WTC11 (cell line): ENCODE data around the gene SLC25A19. TPM values are rescaled to one million over a fixed set of nuclear protein-coding genes. Genes with fewer than 3 reads are reported as not detected.

Experiments used
- EMX1 ChIP-seq: fragments of 250-450 bp; sonication (Bioruptor Pico); IDR thresholded peaks from 2 replicates; pipeline ENCODE4 v1.8.0; 2021; ENCODE audit warnings: mild to moderate bottlenecking
- FOXJ3 ChIP-seq: sonication (generic); formaldehyde crosslinking; IDR thresholded peaks from 2 replicates; pipeline ENCODE4 v1.9.0; 2021; ENCODE audit warnings: missing genetic modification reagents, mild to moderate bottlenecking, borderline replicate concordance
- NFYB ChIP-seq: sonication (generic); formaldehyde crosslinking; conservative IDR thresholded peaks from 2 replicates; pipeline ENCODE4 v1.8.0; 2022; ENCODE audit warnings: low read depth, missing genetic modification reagents
- NR1H2 ChIP-seq: sonication (generic); formaldehyde crosslinking; IDR thresholded peaks from 2 replicates; pipeline ENCODE4 v1.9.0; 2021; ENCODE audit warnings: mild to moderate bottlenecking, moderate library complexity, missing genetic modification reagents
- OVOL2 ChIP-seq: fragments of 250-450 bp; sonication (Bioruptor Pico); IDR thresholded peaks from 2 replicates; pipeline ENCODE4 v1.9.0; 2021; ENCODE audit warnings: mild to moderate bottlenecking, borderline replicate concordance
- SMAD4 ChIP-seq: sonication (generic); formaldehyde crosslinking; IDR thresholded peaks from 2 replicates; pipeline ENCODE4 v1.8.0; 2022; ENCODE audit warnings: mild to moderate bottlenecking, missing genetic modification reagents
- TEAD1 ChIP-seq: sonication (generic); formaldehyde crosslinking; IDR thresholded peaks from 2 replicates; pipeline ENCODE4 v1.8.0; 2022; ENCODE audit warnings: mild to moderate bottlenecking, missing genetic modification reagents
- TEAD4 ChIP-seq: sonication (generic); formaldehyde crosslinking; IDR thresholded peaks from 2 replicates; pipeline ENCODE4 v1.8.0; 2022; ENCODE audit warnings: mild to moderate bottlenecking, missing genetic modification reagents
- ZBTB21 ChIP-seq: sonication (generic); formaldehyde crosslinking; IDR thresholded peaks from 2 replicates; pipeline ENCODE4 v1.8.1; 2023; ENCODE audit warnings: mild to moderate bottlenecking, missing genetic modification reagents, borderline replicate concordance
- ZNF263 ChIP-seq: sonication (generic); formaldehyde crosslinking; IDR thresholded peaks from 2 replicates; pipeline ENCODE4 v1.8.1; 2022; ENCODE audit warnings: low read depth, mild to moderate bottlenecking, moderate library complexity, missing genetic modification reagents
- ZNF317 ChIP-seq: sonication (generic); formaldehyde crosslinking; IDR thresholded peaks from 2 replicates; pipeline ENCODE4 v1.8.1; 2023; ENCODE audit warnings: low read depth, mild to moderate bottlenecking, moderate library complexity, missing genetic modification reagents, borderline replicate concordance
- ZNF416 ChIP-seq: fragments of 250-450 bp; sonication (Bioruptor Pico); IDR thresholded peaks from 2 replicates; pipeline ENCODE4 v1.9.0; 2021; ENCODE audit warnings: mild to moderate bottlenecking, inconsistent platforms
- total RNA-seq: library from RNA; stranded (reverse); gene quantifications from 3 replicates; pipeline ENCODE4 v1.2.3, GENCODE V29; 2021
- TF ChIP-seq, protein P1 (sequence below): fragments of 250-450 bp; sonication (Bioruptor Pico); IDR thresholded peaks from 2 replicates; pipeline ENCODE4 v1.8.0; 2021; ENCODE audit warnings: mild to moderate bottlenecking
- TF ChIP-seq, protein P2 (sequence below): sonication (generic); formaldehyde crosslinking; IDR thresholded peaks from 2 replicates; pipeline ENCODE4 v1.8.0; 2023; ENCODE audit warnings: missing genetic modification reagents, mild to moderate bottlenecking, borderline replicate concordance
- TF ChIP-seq, protein P3 (sequence below): sonication (generic); formaldehyde crosslinking; IDR thresholded peaks from 2 replicates; pipeline ENCODE4 v1.8.1; 2023; ENCODE audit warnings: mild to moderate bottlenecking, missing genetic modification reagents
- TF ChIP-seq, protein P4 (sequence below): sonication (generic); formaldehyde crosslinking; IDR thresholded peaks from 2 replicates; pipeline ENCODE4 v1.8.1; 2022; ENCODE audit warnings: low read depth, mild to moderate bottlenecking, moderate library complexity, missing genetic modification reagents, borderline replicate concordance
- TF ChIP-seq, protein P5 (sequence below): sonication (generic); formaldehyde crosslinking; IDR thresholded peaks from 2 replicates; pipeline ENCODE4 v1.8.1; 2023; ENCODE audit warnings: mild to moderate bottlenecking, missing genetic modification reagents, borderline replicate concordance
- TF ChIP-seq, protein P6 (sequence below): sonication (generic); formaldehyde crosslinking; IDR thresholded peaks from 2 replicates; pipeline ENCODE4 v1.8.1; 2023; ENCODE audit warnings: mild to moderate bottlenecking, moderate library complexity, missing genetic modification reagents
- TF ChIP-seq, protein P7 (sequence below): sonication (generic); formaldehyde crosslinking; IDR thresholded peaks from 2 replicates; pipeline ENCODE4 v1.8.1; 2023; ENCODE audit warnings: mild to moderate bottlenecking, missing genetic modification reagents, moderate library complexity
- TF ChIP-seq, protein P8 (sequence below): sonication (generic); formaldehyde crosslinking; IDR thresholded peaks from 2 replicates; pipeline ENCODE4 v1.8.0; 2023; ENCODE audit warnings: missing genetic modification reagents
- TF ChIP-seq, protein P9 (sequence below): sonication (generic); formaldehyde crosslinking; IDR thresholded peaks from 2 replicates; pipeline ENCODE4 v1.8.0; 2022; ENCODE audit warnings: mild to moderate bottlenecking, missing genetic modification reagents

SLC25A19 gene
- total RNA-seq, 1 experiment from 2014 or later: 27.7 TPM

DNA sequence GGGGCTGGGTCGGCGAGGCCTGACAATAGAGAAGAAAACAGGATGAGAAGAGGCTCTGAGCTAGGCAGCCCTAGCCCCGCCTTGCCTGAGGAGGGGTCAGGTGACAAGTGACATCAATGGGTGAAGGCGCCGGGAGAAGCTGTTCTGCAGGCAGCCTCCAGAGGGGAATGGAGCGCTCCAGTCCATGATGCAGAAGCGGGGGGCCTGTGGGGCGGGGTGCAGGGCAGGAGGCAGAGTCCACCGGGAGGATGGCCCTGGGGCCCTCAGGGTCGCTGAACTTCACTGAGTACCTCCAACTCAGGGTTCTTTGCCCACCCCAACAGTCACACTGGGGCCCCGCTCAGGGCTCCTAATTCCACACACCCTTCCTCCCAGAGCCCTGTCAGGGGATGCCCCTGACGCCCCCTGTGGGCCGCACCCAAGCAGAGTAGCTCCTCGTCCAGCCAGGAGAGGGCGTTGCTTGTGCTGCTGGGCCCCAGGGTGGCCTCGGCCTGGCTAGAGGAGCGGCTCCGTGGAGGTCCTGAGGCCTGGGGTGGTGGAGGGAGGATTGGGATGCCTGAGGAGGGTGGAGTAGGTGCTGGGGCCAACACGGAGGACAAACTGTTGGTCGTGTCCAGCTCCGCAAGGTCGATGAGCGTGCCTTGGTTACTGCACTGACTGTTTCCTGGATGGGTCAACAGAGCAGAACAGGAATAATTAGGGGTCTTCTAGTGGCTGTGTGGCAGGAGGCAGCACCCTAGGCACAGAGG, 48.7 kb downstream of the SLC25A19 start (continued):
- TF ChIP-seq, protein P1, sequence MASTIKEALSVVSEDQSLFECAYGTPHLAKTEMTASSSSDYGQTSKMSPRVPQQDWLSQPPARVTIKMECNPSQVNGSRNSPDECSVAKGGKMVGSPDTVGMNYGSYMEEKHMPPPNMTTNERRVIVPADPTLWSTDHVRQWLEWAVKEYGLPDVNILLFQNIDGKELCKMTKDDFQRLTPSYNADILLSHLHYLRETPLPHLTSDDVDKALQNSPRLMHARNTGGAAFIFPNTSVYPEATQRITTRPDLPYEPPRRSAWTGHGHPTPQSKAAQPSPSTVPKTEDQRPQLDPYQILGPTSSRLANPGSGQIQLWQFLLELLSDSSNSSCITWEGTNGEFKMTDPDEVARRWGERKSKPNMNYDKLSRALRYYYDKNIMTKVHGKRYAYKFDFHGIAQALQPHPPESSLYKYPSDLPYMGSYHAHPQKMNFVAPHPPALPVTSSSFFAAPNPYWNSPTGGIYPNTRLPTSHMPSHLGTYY: 0 out of 2 replicates have a peak, but pooled peaks have one; percentile 47
- TF ChIP-seq ZNF416 (CRISPR knock-in tag) (no peak), TEAD4 (CRISPR knock-in tag) (no peak), EMX1 (CRISPR knock-in tag) (no peak), NR1H2 (CRISPR knock-in tag) (no peak), ZNF263 (CRISPR knock-in tag) (no peak), NFYB (CRISPR knock-in tag) (no peak), OVOL2 (CRISPR knock-in tag) (no peak), SMAD4 (no peak), ZNF317 (CRISPR knock-in tag) (no peak), TEAD1 (CRISPR knock-in tag) (no peak), ZBTB21 (no peak), FOXJ3 (CRISPR knock-in tag) (no peak)
- TF ChIP-seq, protein P2, sequence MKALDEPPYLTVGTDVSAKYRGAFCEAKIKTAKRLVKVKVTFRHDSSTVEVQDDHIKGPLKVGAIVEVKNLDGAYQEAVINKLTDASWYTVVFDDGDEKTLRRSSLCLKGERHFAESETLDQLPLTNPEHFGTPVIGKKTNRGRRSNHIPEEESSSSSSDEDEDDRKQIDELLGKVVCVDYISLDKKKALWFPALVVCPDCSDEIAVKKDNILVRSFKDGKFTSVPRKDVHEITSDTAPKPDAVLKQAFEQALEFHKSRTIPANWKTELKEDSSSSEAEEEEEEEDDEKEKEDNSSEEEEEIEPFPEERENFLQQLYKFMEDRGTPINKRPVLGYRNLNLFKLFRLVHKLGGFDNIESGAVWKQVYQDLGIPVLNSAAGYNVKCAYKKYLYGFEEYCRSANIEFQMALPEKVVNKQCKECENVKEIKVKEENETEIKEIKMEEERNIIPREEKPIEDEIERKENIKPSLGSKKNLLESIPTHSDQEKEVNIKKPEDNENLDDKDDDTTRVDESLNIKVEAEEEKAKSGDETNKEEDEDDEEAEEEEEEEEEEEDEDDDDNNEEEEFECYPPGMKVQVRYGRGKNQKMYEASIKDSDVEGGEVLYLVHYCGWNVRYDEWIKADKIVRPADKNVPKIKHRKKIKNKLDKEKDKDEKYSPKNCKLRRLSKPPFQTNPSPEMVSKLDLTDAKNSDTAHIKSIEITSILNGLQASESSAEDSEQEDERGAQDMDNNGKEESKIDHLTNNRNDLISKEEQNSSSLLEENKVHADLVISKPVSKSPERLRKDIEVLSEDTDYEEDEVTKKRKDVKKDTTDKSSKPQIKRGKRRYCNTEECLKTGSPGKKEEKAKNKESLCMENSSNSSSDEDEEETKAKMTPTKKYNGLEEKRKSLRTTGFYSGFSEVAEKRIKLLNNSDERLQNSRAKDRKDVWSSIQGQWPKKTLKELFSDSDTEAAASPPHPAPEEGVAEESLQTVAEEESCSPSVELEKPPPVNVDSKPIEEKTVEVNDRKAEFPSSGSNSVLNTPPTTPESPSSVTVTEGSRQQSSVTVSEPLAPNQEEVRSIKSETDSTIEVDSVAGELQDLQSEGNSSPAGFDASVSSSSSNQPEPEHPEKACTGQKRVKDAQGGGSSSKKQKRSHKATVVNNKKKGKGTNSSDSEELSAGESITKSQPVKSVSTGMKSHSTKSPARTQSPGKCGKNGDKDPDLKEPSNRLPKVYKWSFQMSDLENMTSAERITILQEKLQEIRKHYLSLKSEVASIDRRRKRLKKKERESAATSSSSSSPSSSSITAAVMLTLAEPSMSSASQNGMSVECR (CRISPR knock-in tag): no peak
- TF ChIP-seq, protein P3, sequence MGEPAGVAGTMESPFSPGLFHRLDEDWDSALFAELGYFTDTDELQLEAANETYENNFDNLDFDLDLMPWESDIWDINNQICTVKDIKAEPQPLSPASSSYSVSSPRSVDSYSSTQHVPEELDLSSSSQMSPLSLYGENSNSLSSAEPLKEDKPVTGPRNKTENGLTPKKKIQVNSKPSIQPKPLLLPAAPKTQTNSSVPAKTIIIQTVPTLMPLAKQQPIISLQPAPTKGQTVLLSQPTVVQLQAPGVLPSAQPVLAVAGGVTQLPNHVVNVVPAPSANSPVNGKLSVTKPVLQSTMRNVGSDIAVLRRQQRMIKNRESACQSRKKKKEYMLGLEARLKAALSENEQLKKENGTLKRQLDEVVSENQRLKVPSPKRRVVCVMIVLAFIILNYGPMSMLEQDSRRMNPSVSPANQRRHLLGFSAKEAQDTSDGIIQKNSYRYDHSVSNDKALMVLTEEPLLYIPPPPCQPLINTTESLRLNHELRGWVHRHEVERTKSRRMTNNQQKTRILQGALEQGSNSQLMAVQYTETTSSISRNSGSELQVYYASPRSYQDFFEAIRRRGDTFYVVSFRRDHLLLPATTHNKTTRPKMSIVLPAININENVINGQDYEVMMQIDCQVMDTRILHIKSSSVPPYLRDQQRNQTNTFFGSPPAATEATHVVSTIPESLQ: no peak
- TF ChIP-seq, protein P4, sequence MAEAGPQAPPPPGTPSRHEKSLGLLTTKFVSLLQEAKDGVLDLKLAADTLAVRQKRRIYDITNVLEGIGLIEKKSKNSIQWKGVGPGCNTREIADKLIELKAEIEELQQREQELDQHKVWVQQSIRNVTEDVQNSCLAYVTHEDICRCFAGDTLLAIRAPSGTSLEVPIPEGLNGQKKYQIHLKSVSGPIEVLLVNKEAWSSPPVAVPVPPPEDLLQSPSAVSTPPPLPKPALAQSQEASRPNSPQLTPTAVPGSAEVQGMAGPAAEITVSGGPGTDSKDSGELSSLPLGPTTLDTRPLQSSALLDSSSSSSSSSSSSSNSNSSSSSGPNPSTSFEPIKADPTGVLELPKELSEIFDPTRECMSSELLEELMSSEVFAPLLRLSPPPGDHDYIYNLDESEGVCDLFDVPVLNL (CRISPR knock-in tag): no peak
- TF ChIP-seq, protein P5, sequence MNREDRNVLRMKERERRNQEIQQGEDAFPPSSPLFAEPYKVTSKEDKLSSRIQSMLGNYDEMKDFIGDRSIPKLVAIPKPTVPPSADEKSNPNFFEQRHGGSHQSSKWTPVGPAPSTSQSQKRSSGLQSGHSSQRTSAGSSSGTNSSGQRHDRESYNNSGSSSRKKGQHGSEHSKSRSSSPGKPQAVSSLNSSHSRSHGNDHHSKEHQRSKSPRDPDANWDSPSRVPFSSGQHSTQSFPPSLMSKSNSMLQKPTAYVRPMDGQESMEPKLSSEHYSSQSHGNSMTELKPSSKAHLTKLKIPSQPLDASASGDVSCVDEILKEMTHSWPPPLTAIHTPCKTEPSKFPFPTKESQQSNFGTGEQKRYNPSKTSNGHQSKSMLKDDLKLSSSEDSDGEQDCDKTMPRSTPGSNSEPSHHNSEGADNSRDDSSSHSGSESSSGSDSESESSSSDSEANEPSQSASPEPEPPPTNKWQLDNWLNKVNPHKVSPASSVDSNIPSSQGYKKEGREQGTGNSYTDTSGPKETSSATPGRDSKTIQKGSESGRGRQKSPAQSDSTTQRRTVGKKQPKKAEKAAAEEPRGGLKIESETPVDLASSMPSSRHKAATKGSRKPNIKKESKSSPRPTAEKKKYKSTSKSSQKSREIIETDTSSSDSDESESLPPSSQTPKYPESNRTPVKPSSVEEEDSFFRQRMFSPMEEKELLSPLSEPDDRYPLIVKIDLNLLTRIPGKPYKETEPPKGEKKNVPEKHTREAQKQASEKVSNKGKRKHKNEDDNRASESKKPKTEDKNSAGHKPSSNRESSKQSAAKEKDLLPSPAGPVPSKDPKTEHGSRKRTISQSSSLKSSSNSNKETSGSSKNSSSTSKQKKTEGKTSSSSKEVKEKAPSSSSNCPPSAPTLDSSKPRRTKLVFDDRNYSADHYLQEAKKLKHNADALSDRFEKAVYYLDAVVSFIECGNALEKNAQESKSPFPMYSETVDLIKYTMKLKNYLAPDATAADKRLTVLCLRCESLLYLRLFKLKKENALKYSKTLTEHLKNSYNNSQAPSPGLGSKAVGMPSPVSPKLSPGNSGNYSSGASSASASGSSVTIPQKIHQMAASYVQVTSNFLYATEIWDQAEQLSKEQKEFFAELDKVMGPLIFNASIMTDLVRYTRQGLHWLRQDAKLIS (CRISPR knock-in tag): no peak
- TF ChIP-seq, protein P6, sequence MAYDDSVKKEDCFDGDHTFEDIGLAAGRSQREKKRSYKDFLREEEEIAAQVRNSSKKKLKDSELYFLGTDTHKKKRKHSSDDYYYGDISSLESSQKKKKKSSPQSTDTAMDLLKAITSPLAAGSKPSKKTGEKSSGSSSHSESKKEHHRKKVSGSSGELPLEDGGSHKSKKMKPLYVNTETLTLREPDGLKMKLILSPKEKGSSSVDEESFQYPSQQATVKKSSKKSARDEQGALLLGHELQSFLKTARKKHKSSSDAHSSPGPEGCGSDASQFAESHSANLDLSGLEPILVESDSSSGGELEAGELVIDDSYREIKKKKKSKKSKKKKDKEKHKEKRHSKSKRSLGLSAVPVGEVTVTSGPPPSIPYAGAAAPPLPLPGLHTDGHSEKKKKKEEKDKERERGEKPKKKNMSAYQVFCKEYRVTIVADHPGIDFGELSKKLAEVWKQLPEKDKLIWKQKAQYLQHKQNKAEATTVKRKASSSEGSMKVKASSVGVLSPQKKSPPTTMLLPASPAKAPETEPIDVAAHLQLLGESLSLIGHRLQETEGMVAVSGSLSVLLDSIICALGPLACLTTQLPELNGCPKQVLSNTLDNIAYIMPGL: no peak; the same call in 1 of the 2 replicates
- TF ChIP-seq, protein P7, sequence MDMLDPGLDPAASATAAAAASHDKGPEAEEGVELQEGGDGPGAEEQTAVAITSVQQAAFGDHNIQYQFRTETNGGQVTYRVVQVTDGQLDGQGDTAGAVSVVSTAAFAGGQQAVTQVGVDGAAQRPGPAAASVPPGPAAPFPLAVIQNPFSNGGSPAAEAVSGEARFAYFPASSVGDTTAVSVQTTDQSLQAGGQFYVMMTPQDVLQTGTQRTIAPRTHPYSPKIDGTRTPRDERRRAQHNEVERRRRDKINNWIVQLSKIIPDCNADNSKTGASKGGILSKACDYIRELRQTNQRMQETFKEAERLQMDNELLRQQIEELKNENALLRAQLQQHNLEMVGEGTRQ (CRISPR knock-in tag): peak; percentile 84
- TF ChIP-seq, protein P8, sequence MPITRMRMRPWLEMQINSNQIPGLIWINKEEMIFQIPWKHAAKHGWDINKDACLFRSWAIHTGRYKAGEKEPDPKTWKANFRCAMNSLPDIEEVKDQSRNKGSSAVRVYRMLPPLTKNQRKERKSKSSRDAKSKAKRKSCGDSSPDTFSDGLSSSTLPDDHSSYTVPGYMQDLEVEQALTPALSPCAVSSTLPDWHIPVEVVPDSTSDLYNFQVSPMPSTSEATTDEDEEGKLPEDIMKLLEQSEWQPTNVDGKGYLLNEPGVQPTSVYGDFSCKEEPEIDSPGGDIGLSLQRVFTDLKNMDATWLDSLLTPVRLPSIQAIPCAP (CRISPR knock-in tag): no peak
- TF ChIP-seq, protein P9, sequence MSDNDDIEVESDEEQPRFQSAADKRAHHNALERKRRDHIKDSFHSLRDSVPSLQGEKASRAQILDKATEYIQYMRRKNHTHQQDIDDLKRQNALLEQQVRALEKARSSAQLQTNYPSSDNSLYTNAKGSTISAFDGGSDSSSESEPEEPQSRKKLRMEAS (CRISPR knock-in tag): no peak
